Spleen (tissue), 11 donors: ENCODE results near the gene VIPAS39. TPM values are rescaled to one million over a fixed set of nuclear protein-coding genes. Genes with fewer than 3 reads are reported as not detected.
A peak's percentile ranks its signal among the peaks of the same experiment; 100 is the strongest.

Source experiments
- DNase-seq: peaks from one replicate; pipeline ENCODE4 v3.0.0-alpha.2; 2020
- H3K27ac ChIP-seq, 8 donors: fragments of 200-600 bp; sonication (generic) in 7 of 8; 1 replicate in 4 of 8; 2 replicates in 4 of 8; pipeline versions ENCODE4 v1.5.0 to v1.8.0; 2016 to 2021; ENCODE audit warnings: inconsistent platforms in 4 of 8, mild to moderate bottlenecking in 4 of 8, moderate library complexity in 1 of 8
- H3K27me3 ChIP-seq, 7 donors: fragments of 200-600 bp; sonication (generic) in 6 of 7; replicated peaks in 1 of 7; 1 replicate in 4 of 7; 2 replicates in 3 of 7; pipeline versions ENCODE4 v1.5.0 to v1.8.0; 2016 to 2021; ENCODE audit warnings: inconsistent platforms in 3 of 7, mild to moderate bottlenecking in 1 of 7
- H3K36me3 ChIP-seq, 6 donors: fragments of 200-600 bp; sonication (generic) in 5 of 6; 1 replicate in 4 of 6; 2 replicates in 2 of 6; pipeline versions ENCODE4 v1.5.0 to v1.8.0; 2016 to 2021; ENCODE audit warnings: inconsistent platforms in 2 of 6
- H3K4me1 ChIP-seq, 6 donors: fragments of 200-600 bp; sonication (generic) in 5 of 6; 1 replicate in 3 of 6; 2 replicates in 3 of 6; pipeline versions ENCODE4 v1.5.0 to v1.8.0; 2016 to 2021; ENCODE audit warnings: inconsistent platforms in 3 of 6
- H3K4me3 ChIP-seq, 8 donors: fragments of 200-600 bp; sonication (generic) in 7 of 8; 1 replicate in 4 of 8; 2 replicates in 4 of 8; pipeline versions ENCODE4 v1.5.0 to v1.8.0; 2016 to 2021; ENCODE audit warnings: inconsistent platforms in 4 of 8, mild to moderate bottlenecking in 4 of 8, moderate library complexity in 2 of 8
- H3K9me3 ChIP-seq, 8 donors: fragments of 200-600 bp; sonication (generic) in 7 of 8; 1 replicate in 4 of 8; 2 replicates in 4 of 8; pipeline versions ENCODE4 v1.5.0 to v1.8.0; 2016 to 2021; ENCODE audit warnings: inconsistent platforms in 4 of 8
- POLR2A ChIP-seq, 3 donors: fragments of 450-650 bp; IDR thresholded peaks; one replicate each; pipeline ENCODE4 v1.5.1; 2017; ENCODE audit warnings: antibody characterized with exemption in 3 of 3, mild to moderate bottlenecking in 1 of 3
- POLR2AphosphoS5 ChIP-seq, 3 donors: sonication (generic); formaldehyde crosslinking; IDR thresholded peaks; one replicate each; pipeline ENCODE4 v1.5.1; 2017; ENCODE audit warnings: antibody characterized with exemption in 3 of 3
- WGBS, 5 donors: extraction: QIAGEN DNeasy Blood & Tissue Kit in 3 of 5; methylation state at CpG; one replicate each; pipeline versions ENCODE4 v1.1.5 to v1.1.7; 2013 to 2018; 5-methylcytosine and 5-hydroxymethylcytosine counted together
- intact Hi-C: fragments of 100-400 bp; cut with DNase I; formaldehyde crosslinking; loops from one replicate; pipeline ENCODE4 v1.15.0; 2023; ENCODE audit warnings: low total_unique reads
- polyA plus RNA-seq, 3 donors: library from polyadenylated mRNA; stranded (reverse); fragments of 200-250 nt; gene quantifications; one replicate each; pipeline ENCODE4 v1.2.1, GENCODE V29; 2013
- total RNA-seq, 7 donors: library from RNA; depleted of rRNA in 3 of 7; stranded (reverse); fragments of >200 nt in 3 of 7; fragmentation: NEBNext Ultra II Directional in 4 of 7; extraction: Animal tissue kit (Norgen Biotek cat#: 25700) in 4 of 7; gene quantifications; one replicate each; pipeline versions ENCODE4 v1.1.0 to v1.2.1, GENCODE V29; 2016 to 2021
- TF ChIP-seq, protein P1 (sequence below), 11 experiments: fragments of 200-600 bp in 7 of 11; fragments of 450-650 bp in 4 of 11; sonication (generic) in 4 of 11; IDR thresholded peaks in 8 of 11; conservative IDR thresholded peaks in 3 of 11; 1 replicate in 7 of 11; 2 replicates in 4 of 11; pipeline versions ENCODE4 v1.4.0 to v1.8.0; 2016 to 2021; ENCODE audit warnings: antibody characterized with exemption in 11 of 11, inconsistent platforms in 4 of 11, mild to moderate bottlenecking in 1 of 11
- donor health status: healthy with polysubstance abuse.
- donor health status: DM: no; HTN: no; CAD: no; lungs with moderate emphysema.
- donor health status: DM: no; HTN: no; CAD: no.
- donor health status: Bipolar disorder and iron deficiency.
- donor health status: healthy.
- donor health status: DM: no; HTN: no; CAD: no.
- donor health status: DM: yes; HTN: yes; CAD: no.

Gene VIPAS39
- total and polyA plus RNA-seq, 10 donors: 9.8 to 24.3 (median 17.1) TPM

DNA sequence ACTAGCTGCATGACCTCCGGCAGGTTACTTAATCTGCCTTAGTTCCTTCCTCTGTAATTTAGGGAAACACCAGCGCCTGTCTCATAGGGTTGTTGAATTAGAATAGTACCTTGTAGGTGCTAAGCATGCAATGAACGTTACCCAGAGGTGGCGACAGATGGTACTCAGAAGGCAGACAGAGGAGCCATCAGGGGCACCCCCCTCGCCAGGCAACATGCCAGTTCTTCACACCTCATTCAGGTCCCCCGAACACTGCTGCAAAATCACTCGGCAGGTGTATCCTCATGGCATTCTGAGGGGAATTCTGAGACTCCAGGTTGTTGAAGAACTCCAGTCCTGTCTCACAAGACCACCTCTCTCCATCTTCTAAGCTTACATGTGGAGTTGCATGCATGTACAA lies 31.2 kb upstream of the VIPAS39 start:
- no peaks in the 10 kb centered on the region for H3K9me3 ChIP-seq
- no peaks in the 10 kb centered on the region for H3K36me3 ChIP-seq
- H3K4me1 ChIP-seq: no peaks in the 10 kb centered on the region
- DNase-seq: peak; percentile 10
- H3K27me3 ChIP-seq: no peaks in the 10 kb centered on the region
- TF ChIP-seq, protein P1, sequence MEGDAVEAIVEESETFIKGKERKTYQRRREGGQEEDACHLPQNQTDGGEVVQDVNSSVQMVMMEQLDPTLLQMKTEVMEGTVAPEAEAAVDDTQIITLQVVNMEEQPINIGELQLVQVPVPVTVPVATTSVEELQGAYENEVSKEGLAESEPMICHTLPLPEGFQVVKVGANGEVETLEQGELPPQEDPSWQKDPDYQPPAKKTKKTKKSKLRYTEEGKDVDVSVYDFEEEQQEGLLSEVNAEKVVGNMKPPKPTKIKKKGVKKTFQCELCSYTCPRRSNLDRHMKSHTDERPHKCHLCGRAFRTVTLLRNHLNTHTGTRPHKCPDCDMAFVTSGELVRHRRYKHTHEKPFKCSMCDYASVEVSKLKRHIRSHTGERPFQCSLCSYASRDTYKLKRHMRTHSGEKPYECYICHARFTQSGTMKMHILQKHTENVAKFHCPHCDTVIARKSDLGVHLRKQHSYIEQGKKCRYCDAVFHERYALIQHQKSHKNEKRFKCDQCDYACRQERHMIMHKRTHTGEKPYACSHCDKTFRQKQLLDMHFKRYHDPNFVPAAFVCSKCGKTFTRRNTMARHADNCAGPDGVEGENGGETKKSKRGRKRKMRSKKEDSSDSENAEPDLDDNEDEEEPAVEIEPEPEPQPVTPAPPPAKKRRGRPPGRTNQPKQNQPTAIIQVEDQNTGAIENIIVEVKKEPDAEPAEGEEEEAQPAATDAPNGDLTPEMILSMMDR (IDR thresholded peaks at IDR 0.05 in 8 of 11, conservative IDR thresholded peaks at IDR 0.05 in 3 of 11): no peak
- TF ChIP-seq POLR2AphosphoS5 (IDR thresholded peaks at IDR 0.05): no peak
- no peak for TF ChIP-seq POLR2A (IDR thresholded peaks at IDR 0.05)
- intact Hi-C loops: no loop called here
- H3K4me3 ChIP-seq: no peak overlapping the region
- H3K27ac ChIP-seq: no peak overlapping the region
- WGBS, 5 donors: 71 to 85% (median 79%) methylated on average over 7 of the region's 7 CpGs

DNA sequence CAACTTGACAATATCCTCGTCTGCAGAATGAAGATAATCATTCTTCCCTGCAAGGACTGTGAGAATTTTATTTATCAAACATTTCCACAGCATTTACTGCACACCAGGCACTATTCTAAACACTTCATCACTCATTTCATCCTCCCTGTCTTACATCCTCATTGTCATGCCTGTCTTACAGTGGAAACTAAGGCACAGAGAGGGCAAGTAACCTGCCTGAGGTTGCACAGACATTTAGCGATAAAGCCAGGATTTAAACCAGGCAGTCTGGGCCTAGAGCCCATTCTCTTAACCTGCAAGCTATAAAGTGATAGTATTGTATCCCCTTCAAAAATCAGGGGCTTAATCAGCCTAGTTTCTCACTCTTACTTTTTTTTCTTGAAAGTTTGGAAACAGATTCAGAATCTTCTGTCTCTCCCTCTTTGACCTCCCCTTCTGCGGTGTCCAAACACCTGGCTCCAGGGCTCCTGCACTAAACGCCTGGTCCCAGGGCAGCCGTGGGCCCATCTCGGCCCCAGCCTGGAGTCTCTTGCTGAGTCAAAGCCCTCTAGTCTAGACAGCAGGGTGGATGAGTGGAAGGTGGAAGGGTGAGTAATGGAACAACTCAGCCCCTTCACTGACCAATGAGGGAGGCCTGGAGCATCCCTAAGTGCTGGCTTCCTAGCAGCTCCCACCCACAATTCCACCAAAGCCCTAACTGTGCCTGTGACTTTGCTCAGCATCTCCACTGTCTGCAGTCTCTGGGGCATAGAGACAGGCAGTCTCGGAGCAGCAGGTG lies 28.7 kb upstream of the VIPAS39 start:
- Histone ChIP-seq H3K4me1 (no peaks in the 10 kb centered on the region), H3K27ac (no peak overlapping the region), H3K9me3 (no peaks in the 10 kb centered on the region), H3K27me3 (no peaks in the 10 kb centered on the region), H3K36me3 (no peaks in the 10 kb centered on the region), H3K4me3 (no peak overlapping the region)
- intact Hi-C loops: no loop called here
- DNase-seq: no peak
- TF ChIP-seq POLR2AphosphoS5 (IDR thresholded peaks at IDR 0.05) (no peak), POLR2A (IDR thresholded peaks at IDR 0.05) (no peak)
- TF ChIP-seq, protein P1 (IDR thresholded peaks at IDR 0.05 in 8 of 11, conservative IDR thresholded peaks at IDR 0.05 in 3 of 11): no peak
- 84 to 95% (median 93%) methylated on average over 6 to 7 of the region's 7 CpGs for WGBS, 5 donors

DNA sequence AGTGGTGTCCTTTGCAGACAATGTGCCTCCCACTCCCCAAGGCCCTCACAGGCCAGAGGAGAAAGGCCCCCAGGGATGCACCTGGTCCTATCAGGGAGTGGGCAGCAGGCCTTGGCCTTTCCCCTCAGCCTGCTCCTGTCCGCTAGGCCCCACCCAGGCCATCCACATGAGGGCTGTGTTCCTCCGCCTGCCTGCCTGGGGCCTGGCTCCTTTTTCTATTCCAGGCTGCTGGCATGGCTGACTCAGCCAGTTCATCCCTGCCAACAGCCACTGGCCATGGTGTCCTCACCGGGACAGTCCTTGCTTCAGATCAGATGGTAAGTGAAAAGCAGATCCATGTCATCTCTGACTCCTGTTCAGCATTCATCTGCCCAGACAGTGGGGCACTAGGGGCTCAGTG lies 27.9 kb upstream of the VIPAS39 start:
- WGBS, 5 donors: 78 to 93% (median 84%) methylated on average over 2 to 3 of the region's 3 CpGs
- no peak overlapping the region for H3K27ac ChIP-seq
- peak; percentile 57 for DNase-seq
- no peaks in the 10 kb centered on the region for H3K9me3 ChIP-seq
- TF ChIP-seq POLR2AphosphoS5 (IDR thresholded peaks at IDR 0.05) (no peak), POLR2A (IDR thresholded peaks at IDR 0.05) (no peak)
- TF ChIP-seq, protein P1 (IDR thresholded peaks at IDR 0.05 in 8 of 11, conservative IDR thresholded peaks at IDR 0.05 in 3 of 11): no peak
- intact Hi-C loops: no loop called here
- H3K36me3 ChIP-seq: no peaks in the 10 kb centered on the region
- H3K4me1 ChIP-seq: no peaks in the 10 kb centered on the region
- no peaks in the 10 kb centered on the region for H3K27me3 ChIP-seq
- H3K4me3 ChIP-seq: no peak overlapping the region

DNA sequence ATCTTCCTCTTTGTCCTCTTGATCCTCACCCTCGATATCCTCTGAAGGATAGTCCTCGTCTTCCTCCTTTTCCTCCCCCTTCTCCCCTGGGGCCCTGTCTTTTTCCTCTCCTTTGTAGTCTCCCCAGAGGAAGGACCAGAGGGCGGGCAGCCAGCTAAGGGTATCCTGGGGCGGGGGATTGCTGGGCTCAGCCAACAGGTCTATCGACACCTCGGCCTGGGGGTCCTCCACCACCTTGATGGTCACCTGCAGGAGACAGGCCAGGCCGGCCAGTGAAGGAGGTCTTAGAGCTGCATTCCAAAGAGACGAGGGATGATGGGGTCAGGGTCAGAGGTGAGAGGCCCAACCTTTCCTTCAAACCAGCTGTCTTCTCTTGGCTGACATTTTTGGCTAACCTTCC lies 25.0 kb upstream of the VIPAS39 start:
- intact Hi-C loops: no loop called here
- H3K4me1 ChIP-seq: no peaks in the 10 kb centered on the region
- H3K4me3 ChIP-seq: no peak overlapping the region
- H3K9me3 ChIP-seq: no peaks in the 10 kb centered on the region
- H3K27me3 ChIP-seq: no peaks in the 10 kb centered on the region
- H3K36me3 ChIP-seq: no peaks in the 10 kb centered on the region
- no peak overlapping the region for H3K27ac ChIP-seq
- DNase-seq: no peak
- 62 to 76% (median 74%) methylated on average over 7 to 8 of the region's 8 CpGs for WGBS, 5 donors
- TF ChIP-seq POLR2A (IDR thresholded peaks at IDR 0.05): no peak
- TF ChIP-seq, protein P1 (IDR thresholded peaks at IDR 0.05 in 8 of 11, conservative IDR thresholded peaks at IDR 0.05 in 3 of 11): no peak
- TF ChIP-seq POLR2AphosphoS5 (IDR thresholded peaks at IDR 0.05): no peak
